Retinal pigment epithelial cell (primary cell): ENCODE measurements around the gene BIRC3.
"Not testable (repeated sequence)": the region's sequence is repeated elsewhere in the genome, so short reads cannot be mapped to it uniquely, and the experiment has no call there.

Experiments used
- DNase-seq: peaks from one replicate; pipeline ENCODE4 v3.0.0-alpha.2; 2010; ENCODE audit warnings: low read depth
- H3K4me3 ChIP-seq: 2 replicates; pipeline ENCODE4 v1.5.1; 2011; ENCODE audit warnings: mild to moderate bottlenecking, low read length, control low read depth, moderate library complexity
- TF ChIP-seq, protein P1 (sequence below): conservative IDR thresholded peaks from 2 replicates; pipeline ENCODE4 v1.5.1; 2011; ENCODE audit warnings: low read depth, low read length, control low read depth, inconsistent platforms

The BIRC3 gene

DNA sequence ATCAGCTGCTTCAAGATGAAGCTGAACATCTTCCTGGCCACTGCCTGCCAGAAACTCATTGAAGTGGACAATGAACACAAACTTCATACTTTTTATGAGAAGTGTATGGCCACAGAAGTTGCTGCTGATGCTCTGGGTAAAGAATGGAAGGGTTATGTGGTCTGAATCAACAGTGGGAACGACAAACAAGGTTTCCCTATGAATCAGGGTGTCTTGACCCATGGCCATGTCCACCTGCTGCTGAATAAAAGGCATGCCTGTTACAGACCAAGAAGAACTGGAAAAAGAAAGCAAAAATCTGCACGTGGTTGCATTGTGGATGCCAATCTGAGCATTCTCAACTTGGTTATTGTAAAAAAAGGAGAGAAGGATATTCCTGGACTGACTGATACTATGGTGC lies 22.2 kb upstream of the BIRC3 start:
- DNase-seq: no peak
- H3K4me3 ChIP-seq: no peak overlapping the region
- TF ChIP-seq, protein P1, sequence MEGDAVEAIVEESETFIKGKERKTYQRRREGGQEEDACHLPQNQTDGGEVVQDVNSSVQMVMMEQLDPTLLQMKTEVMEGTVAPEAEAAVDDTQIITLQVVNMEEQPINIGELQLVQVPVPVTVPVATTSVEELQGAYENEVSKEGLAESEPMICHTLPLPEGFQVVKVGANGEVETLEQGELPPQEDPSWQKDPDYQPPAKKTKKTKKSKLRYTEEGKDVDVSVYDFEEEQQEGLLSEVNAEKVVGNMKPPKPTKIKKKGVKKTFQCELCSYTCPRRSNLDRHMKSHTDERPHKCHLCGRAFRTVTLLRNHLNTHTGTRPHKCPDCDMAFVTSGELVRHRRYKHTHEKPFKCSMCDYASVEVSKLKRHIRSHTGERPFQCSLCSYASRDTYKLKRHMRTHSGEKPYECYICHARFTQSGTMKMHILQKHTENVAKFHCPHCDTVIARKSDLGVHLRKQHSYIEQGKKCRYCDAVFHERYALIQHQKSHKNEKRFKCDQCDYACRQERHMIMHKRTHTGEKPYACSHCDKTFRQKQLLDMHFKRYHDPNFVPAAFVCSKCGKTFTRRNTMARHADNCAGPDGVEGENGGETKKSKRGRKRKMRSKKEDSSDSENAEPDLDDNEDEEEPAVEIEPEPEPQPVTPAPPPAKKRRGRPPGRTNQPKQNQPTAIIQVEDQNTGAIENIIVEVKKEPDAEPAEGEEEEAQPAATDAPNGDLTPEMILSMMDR: no peak

DNA sequence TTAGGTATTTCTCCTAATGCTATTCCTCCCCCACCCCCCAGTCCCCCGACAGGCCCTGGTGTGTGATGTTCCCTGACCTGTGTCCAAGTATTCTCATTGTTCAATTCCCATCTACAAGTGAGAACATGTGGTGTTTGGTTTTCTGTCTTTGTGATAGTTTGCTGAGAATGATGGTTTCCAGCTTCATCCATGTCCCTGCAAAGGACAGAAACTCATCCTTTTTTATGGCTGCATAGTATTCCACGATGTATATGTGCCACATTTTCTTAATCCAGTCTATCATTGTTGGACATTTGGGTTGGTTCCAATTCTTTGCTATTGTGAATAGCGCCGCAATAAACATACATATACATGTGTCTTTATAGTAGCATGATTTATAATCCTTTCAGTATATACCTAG lies 20.5 kb upstream of the BIRC3 start:
- H3K4me3 ChIP-seq, DNase-seq: not testable (repeated sequence)

DNA sequence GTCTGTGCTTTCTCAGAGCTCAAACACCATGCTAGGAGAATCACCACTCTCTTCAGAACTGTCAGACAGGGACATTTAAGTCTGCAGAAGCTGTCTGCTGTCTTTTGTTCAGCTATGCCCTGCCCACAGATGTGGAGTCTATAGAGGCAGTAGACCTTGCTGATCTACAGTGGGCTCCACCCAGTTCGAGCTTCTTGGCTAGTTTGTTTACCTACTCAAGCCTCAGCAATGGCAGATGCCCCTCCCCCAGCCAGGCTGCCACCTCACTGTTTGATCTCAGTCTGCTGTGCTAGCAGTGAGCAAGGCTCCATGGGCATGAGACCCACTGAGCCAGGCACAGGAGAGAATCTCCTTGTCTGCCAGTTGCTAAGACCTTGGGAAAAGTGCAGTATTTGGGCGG lies 16.4 kb upstream of the BIRC3 start:
- not testable (repeated sequence) for H3K4me3 ChIP-seq, DNase-seq

DNA sequence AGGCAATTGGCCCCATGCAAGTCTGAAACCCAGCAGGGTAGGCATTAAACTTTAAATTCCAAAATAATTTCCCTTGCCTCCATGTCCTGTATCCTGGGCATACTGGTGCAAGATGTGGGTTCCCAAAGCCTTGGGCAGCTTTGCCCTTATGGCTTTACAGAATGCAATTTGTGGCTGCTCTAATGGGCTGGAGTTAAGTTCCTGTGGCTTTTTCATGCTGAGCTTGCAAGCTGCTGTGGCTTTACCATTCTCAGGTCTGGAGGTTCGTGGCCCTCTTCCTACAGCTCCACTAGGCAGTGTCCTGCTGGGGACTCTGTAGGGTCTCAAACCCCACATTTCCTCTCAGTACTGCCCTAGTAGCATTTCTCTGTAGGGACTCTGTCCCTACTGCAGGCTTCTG lies 15.0 kb upstream of the BIRC3 start:
- DNase-seq: no peak

DNA sequence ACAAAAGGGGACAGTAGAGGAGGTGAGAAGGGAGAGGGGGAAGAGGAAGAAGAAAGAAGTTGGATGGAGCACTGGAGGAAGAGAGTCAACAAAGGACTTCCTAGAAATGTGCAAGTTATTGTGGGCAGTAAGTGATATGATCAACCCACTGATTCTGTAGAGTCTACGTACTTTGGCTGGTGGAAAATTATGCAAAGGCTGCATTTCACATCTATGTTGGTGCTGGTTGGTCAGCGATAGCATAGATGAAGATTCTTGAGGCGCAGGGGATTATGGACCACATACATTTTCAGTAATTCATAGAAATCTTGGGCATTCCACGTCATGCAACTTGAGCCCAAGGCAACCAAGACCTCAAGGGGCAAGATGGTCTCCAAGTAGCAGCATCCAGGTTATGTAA lies 12.6 kb upstream of the BIRC3 start:
- H3K4me3 ChIP-seq: no peak overlapping the region
- TF ChIP-seq, protein P1: no peak
- DNase-seq: no peak

More for the DNA sequence above, 15.0 kb upstream of the BIRC3 start:
- TF ChIP-seq, protein P1: no peak
- no peak overlapping the region for H3K4me3 ChIP-seq

DNA sequence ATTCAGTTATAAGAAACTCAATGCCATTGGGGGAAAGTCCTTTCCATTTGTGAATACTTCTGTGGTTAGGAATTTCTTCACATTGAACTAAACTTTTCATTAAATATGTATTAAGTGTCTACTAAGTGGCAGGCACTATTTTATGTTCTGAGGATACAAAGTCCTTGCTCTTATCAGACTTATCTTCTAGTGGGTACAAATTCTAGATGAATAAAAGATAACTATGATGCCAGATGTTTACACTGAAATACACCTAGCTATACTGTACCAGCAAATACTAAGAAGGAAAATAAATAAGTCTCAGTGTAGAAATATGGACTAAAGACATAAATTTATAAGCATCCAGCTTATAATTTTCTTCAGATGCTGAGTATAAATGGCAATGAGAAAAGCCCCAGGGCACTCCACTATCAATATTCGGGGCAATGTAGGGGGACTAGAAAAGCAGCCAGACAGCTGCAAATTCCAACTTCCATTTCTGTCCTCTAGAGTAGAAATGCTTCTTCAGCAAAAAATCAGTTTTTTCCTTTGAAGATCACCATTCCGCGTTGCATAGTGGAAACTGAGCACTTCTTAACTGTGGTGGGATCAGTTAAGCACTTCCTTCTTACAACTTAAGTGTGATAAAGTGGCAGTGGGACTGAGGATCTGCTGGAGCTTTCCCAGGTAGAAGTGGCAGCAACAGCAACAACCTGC lies 11.8 kb upstream of the BIRC3 start:
- no peak for DNase-seq
- no peak overlapping the region for H3K4me3 ChIP-seq
- TF ChIP-seq, protein P1: no peak

DNA sequence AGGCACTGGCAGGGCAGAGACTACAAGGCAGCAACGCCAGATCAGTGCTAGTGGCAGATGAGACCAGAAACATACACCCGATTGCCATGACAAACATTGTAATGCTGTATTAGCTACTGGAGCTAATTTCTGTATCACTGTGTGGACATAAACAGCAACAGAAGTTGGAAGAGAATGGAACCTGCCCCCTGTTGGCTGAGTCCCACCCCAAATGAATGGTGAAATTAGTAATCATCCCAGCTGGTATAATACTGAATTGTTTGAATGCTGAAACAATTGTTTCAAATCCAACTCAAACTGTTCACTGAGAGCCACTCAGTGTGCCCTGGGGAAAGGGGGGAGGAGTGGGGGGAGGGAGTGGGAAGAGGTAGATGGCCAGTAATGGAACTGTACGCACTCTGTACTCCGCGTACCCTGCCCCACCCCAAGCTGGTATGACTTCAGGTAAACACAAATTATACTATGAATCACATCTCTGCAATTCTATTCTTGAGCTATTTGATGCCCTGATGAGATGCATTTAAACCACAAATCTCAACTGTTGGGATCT lies 11.2 kb upstream of the BIRC3 start:
- DNase-seq: no peak
- H3K4me3 ChIP-seq: no peak overlapping the region
- TF ChIP-seq, protein P1: peak; percentile 29

DNA sequence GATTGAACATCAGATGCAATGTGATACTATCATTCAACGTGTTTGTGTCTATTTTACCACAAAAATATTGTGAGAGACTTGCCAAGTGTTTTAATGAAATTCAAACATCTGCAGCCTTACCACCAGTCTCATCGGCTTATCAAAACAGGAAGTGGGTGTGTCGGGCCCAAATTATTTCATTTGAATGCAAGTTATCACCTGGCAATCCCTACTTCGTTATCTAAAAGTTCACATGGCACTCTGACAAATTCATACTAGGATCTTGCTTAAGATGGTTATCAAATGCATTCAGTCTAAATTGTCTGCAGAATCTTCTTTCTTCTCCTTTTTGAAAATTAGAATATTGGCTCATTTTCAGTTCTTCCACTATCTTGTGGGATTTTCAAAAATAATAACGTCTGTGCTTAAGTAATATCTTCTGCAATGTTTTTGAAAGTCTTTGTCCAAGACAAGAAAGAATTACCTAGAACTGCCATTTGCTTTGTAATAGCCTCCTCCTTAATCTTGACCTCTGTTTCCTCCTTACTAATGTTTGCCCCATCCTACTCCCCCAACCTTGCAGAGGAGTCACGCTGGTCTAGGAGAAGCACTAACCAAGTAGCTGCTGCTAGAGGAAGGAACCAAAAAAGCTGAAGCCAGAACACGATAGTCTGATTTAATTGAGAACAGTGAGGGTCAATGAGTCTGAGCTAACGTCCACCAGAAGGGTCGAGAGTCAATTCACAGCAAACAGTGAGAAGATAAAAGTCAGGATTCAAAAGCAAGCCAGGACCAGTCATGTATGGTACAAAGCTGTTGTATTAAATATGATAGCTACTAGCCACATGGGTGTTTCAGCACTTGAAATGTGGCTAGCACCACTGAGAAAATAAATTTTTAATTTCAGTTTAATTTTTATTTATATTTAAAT lies 10.2 kb upstream of the BIRC3 start:
- no peak for DNase-seq
- H3K4me3 ChIP-seq: no peak overlapping the region
- TF ChIP-seq, protein P1: no peak
